ENCODE results near the gene NYNRIN. TPM values are rescaled to one million over a fixed set of nuclear protein-coding genes. Genes with fewer than 3 reads are reported as not detected.

Gene NYNRIN
- total and polyA plus RNA-seq, 10 of the 15 experiments (the other 5 are each of a cell fraction or from before 2014, with no cell fraction given), result under 0.01 to 0.15 (median 0.01) TPM; not detected in 5

GRCh38 chr14:24368562-24369252 is 30.1 kb upstream of the NYNRIN start:
- Histone ChIP-seq H3K4me3 (peak overlapping the region; percentile 51), H4K20me1 (ENCODE audit: control insufficient read depth, insufficient read depth) (no peaks in the 10 kb centered on the region), H3K4me1 (ENCODE audit: control insufficient read depth, insufficient read depth, low read length) (peaks cover 16% of the 10 kb centered on the region), H3K36me3 (ENCODE audit: control insufficient read depth in 2 of 2, insufficient read depth in 2 of 2, low read length in 1 of 2) (no peaks in the 10 kb centered on the region), H3K4me2 (ENCODE audit: control insufficient read depth, insufficient read depth) (peak overlapping the region; percentile 74; the same call in 1 of the 2 replicates), H3K9me3 (replicated peaks; ENCODE audit: control insufficient read depth, insufficient read depth, low read length) (no peaks in the 10 kb centered on the region), H3K9ac (ENCODE audit: control insufficient read depth, insufficient read depth, low read length) (peak overlapping the region; percentile 60; the same call in 1 of the 2 replicates), H3K79me2 (ENCODE audit: control insufficient read depth, insufficient read depth, low read length) (no peaks in the 10 kb centered on the region), H2AFZ (ENCODE audit: control insufficient read depth, low read depth, low read length) (no peak overlapping the region), H3K27ac (ENCODE audit: control insufficient read depth, insufficient read depth) (no peak overlapping the region), H3K27me3 (replicated peaks in 1 of 2; ENCODE audit: control insufficient read depth in 2 of 2, insufficient read depth in 2 of 2, low read length in 1 of 2) (peaks cover 1 to 6% of the 10 kb centered on the region in 2 experiments)
- 4% methylated on average over 25 of the region's 52 CpGs for WGBS (ENCODE audit: insufficient coverage, insufficient replicate concordance, low lambda C conversion rate, missing lambda C conversion rate)
- intact Hi-C loops (cut with micrococcal nuclease; ENCODE audit: unreplicated experiment) (loop anchor here (5.0 kb wide), 2 partner anchors 36 to 44 kb away; no protein-coding TSS in a partner anchor), in situ Hi-C loops (cut with MboI) (loop anchor here (5.0 kb wide), 1 partner anchor 64 kb away; no protein-coding TSS in a partner anchor)
- ChIA-PET CTCF (interaction anchor here (0.8 to 4.4 kb wide), 4 partner anchors 36 to 62 kb away, joined by 3 to 22 read pairs (median 8); partner anchors contain the start of genes CBLN3 and KHNYN), RAD21 (ENCODE audit: unreplicated experiment) (interaction anchor here (1.0 to 2.1 kb wide), 2 partner anchors 36 to 63 kb away, joined by 6 to 7 read pairs; no protein-coding TSS in a partner anchor), SMC1A (ENCODE audit: uncharacterized antibody, unreplicated experiment) (interaction anchor here (0.9 to 1.4 kb wide), 3 partner anchors 11 to 63 kb away, joined by 3 to 4 read pairs (median 3); partner anchors contain the start of gene KHNYN), POLR2A (interaction anchor here (0.7 to 1.4 kb wide), 3 partner anchors 13 to 121 kb away, joined by 3 to 13 read pairs (median 6); partner anchors contain the start of genes CBLN3 and KHNYN)
- DNase-seq (ENCODE audit: low read depth, low spot score), result no peak
- no peak for FAIRE-seq
- ATAC-seq, result peak; percentile 1; the same call in 2 of the 3 replicates
- no TSS peak for BruUV-seq (replicated peaks)
- TF ChIP-seq MYB (IDR thresholded peaks at IDR 0.05; ENCODE audit: borderline replicate concordance, low read depth, low read length), result no peak
- TF ChIP-seq NR2C2 (IDR thresholded peaks at IDR 0.05; ENCODE audit: borderline replicate concordance, control insufficient read depth, insufficient read length, low read depth), result no peak
- no peak for TF ChIP-seq MYC (IDR thresholded peaks at IDR 0.05; ENCODE audit: insufficient read depth, insufficient read length, insufficient replicate concordance, low read length, severe bottlenecking)
- TF ChIP-seq CHD1 (IDR thresholded peaks at IDR 0.05; ENCODE audit: low read depth, low read length), result no peak
- 0 out of 2 replicates have a peak, but pooled peaks have one; percentile 61 for TF ChIP-seq ZNF687 (IDR thresholded peaks at IDR 0.05)
- TF ChIP-seq GABPA (IDR thresholded peaks at IDR 0.05; ENCODE audit: low read depth), result no peak
- peak; percentile 93 for TF ChIP-seq TCF12 (IDR thresholded peaks at IDR 0.05; ENCODE audit: low read depth, low read length)
- no peak for TF ChIP-seq ZNF622 (IDR thresholded peaks at IDR 0.05)
- no peak for TF ChIP-seq PML (IDR thresholded peaks at IDR 0.05; ENCODE audit: low read length)
- no peak for TF ChIP-seq SRF (IDR thresholded peaks at IDR 0.05; ENCODE audit: low read depth in 2 of 2, low read length in 2 of 2)
- TF ChIP-seq PRDM15 (CRISPR knock-in tag; IDR thresholded peaks at IDR 0.05), result no peak
- TF ChIP-seq SPI1 (IDR thresholded peaks at IDR 0.05; ENCODE audit: borderline replicate concordance, insufficient read depth, low read depth, low read length), result no peak
- TF ChIP-seq SREBF2 (IDR thresholded peaks at IDR 0.05; ENCODE audit: low read length), result no peak
- TF ChIP-seq ETV6 (conservative IDR thresholded peaks at IDR 0.05 in 1 of 2, IDR thresholded peaks at IDR 0.05 in 1 of 2; ENCODE audit: borderline replicate concordance in 1 of 2, low read depth in 1 of 2), result no peak
- TF ChIP-seq ZNF217 (IDR thresholded peaks at IDR 0.05), result no peak
